ENCODE measurements around the gene ITIH1. TPM values are rescaled to one million over a fixed set of nuclear protein-coding genes. Genes with fewer than 3 reads are reported as not detected.

Gene ITIH1
- total RNA-seq, 1 experiment from 2014 or later: not detected

DNA sequence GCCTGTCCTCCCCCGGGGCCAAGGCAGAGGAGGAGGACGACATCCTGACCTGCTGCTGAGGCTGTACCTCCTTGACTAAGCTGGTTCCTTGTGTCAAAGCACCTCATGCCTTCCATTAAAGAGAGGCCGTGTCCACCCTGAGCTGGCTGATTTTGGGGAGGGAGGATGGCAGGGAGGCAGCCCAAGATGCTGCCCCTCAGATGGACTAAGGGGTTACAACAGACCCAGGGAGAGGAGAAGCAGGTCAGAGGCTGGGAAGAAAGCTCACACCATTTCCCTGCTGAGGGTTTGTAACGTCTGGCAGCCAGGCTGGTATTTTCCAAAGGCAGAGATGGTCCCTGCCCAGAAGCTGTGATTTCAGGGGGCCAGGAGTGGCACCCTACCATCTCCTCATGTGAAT lies 14.5 kb downstream of the ITIH1 start:
- no peak overlapping the region for H3K18ac ChIP-seq (ENCODE audit: insufficient read length, low read depth, low read length)
- H3K79me2 ChIP-seq (ENCODE audit: insufficient read depth, low read length): no peaks in the 10 kb centered on the region
- H3K14ac ChIP-seq (ENCODE audit: insufficient read depth, low read length): no peak overlapping the region
- no peak overlapping the region for H2BK12ac ChIP-seq (ENCODE audit: insufficient read length, low read depth, low read length)
- H3K9ac ChIP-seq (ENCODE audit: extremely low read depth, insufficient read length, low read length): no peak overlapping the region
- H3K4me2 ChIP-seq (ENCODE audit: insufficient read depth, insufficient read length, low read length): no peak overlapping the region
- H3K27me3 ChIP-seq (ENCODE audit: insufficient read depth, low read length): no peaks in the 10 kb centered on the region
- Mint-ChIP-seq H3K4me3 (no peak overlapping the region), H3K27ac (peak overlapping the region in 1 of 3 experiments; percentile 48; a peak in 2 of 7 replicates), H3K27me3 (ENCODE audit: low read depth) (peaks cover 2% of the 10 kb centered on the region), H3K4me1 (no peaks in the 10 kb centered on the region), H3K9me3 (no peaks in the 10 kb centered on the region; a peak in 1 of 5 replicates), H3K36me3 (ENCODE audit: insufficient read depth in 1 of 3, low read depth in 3 of 3) (no peaks in the 10 kb centered on the region; a peak in 1 of 7 replicates)
- no peak overlapping the region for H3K4ac ChIP-seq (ENCODE audit: low read depth, low read length)
- H2BK15ac ChIP-seq (ENCODE audit: low read depth, low read length): no peak overlapping the region
- H2BK20ac ChIP-seq (ENCODE audit: low read depth, low read length, poor library complexity, severe bottlenecking): no peak overlapping the region
- no peak overlapping the region for H3T11ph ChIP-seq (ENCODE audit: low read length)
- TF ChIP-seq, protein P1, sequence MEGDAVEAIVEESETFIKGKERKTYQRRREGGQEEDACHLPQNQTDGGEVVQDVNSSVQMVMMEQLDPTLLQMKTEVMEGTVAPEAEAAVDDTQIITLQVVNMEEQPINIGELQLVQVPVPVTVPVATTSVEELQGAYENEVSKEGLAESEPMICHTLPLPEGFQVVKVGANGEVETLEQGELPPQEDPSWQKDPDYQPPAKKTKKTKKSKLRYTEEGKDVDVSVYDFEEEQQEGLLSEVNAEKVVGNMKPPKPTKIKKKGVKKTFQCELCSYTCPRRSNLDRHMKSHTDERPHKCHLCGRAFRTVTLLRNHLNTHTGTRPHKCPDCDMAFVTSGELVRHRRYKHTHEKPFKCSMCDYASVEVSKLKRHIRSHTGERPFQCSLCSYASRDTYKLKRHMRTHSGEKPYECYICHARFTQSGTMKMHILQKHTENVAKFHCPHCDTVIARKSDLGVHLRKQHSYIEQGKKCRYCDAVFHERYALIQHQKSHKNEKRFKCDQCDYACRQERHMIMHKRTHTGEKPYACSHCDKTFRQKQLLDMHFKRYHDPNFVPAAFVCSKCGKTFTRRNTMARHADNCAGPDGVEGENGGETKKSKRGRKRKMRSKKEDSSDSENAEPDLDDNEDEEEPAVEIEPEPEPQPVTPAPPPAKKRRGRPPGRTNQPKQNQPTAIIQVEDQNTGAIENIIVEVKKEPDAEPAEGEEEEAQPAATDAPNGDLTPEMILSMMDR (conservative IDR thresholded peaks at IDR 0.05): no peak
- no peak overlapping the region for H3K27ac ChIP-seq (ENCODE audit: insufficient read length, low read depth, low read length)
- no peak overlapping the region for H4K8ac ChIP-seq (replicated peaks; ENCODE audit: insufficient read length, low read depth, low read length)
- no peaks in the 10 kb centered on the region for H3K79me1 ChIP-seq (ENCODE audit: insufficient read depth, low read depth, low read length, poor library complexity, severe bottlenecking)
- H3K23ac ChIP-seq (ENCODE audit: insufficient read length, low read depth, low read length): no peak overlapping the region
- no peaks in the 10 kb centered on the region for H3K23me2 ChIP-seq (ENCODE audit: insufficient read length, low read depth, low read length, poor library complexity, severe bottlenecking)
- no peaks in the 10 kb centered on the region for H3K4me1 ChIP-seq (ENCODE audit: insufficient read depth, low read length)
- WGBS (ENCODE audit: extremely low coverage, insufficient read length, low lambda C conversion rate): no CpG with 5 or more reads among the region's 4 CpGs
- no peak overlapping the region for H2AFZ ChIP-seq (ENCODE audit: low read length)
- no peak overlapping the region for H4K5ac ChIP-seq (ENCODE audit: insufficient read length, low read depth, low read length)
- H3K56ac ChIP-seq (ENCODE audit: insufficient read length, low read depth, low read length): no peak overlapping the region
- H4K20me1 ChIP-seq (ENCODE audit: control insufficient read depth, insufficient read depth, insufficient read length): no peaks in the 10 kb centered on the region
- H2BK120ac ChIP-seq (ENCODE audit: low read depth, low read length, poor library complexity, severe bottlenecking): no peak overlapping the region
- no peak overlapping the region for H2BK5ac ChIP-seq (ENCODE audit: insufficient read length, low read length)
- no peak for DNase-seq
- no peak overlapping the region for H4K91ac ChIP-seq (ENCODE audit: insufficient read length, low read depth, low read length)
- no peak overlapping the region for H2AK5ac ChIP-seq (ENCODE audit: insufficient read length, low read length)
- H3K9me3 ChIP-seq (ENCODE audit: control insufficient read depth, low read depth, low read length): no peaks in the 10 kb centered on the region
